Measurements from ENCODE around the gene CCT6A. TPM values are rescaled to one million over a fixed set of nuclear protein-coding genes. Genes with fewer than 3 reads are reported as not detected.

Gene CCT6A
- total and polyA plus RNA-seq, 9 of the 15 experiments (the other 6 are each of a cell fraction or from before 2014, with no cell fraction given), result 244 to 708 (median 387) TPM

GRCh38 chr7:56051339-56052191 is at the start of gene CCT6A, which contains the start of gene PSPH (continued):
- TF ChIP-seq SIRT6 (IDR thresholded peaks at IDR 0.05; ENCODE audit: low read depth, low read length) (no peak), TEAD4 (IDR thresholded peaks at IDR 0.05; ENCODE audit: low read length) (peak; percentile 53), TEAD4 (CRISPR knock-in tag; IDR thresholded peaks at IDR 0.05; ENCODE audit: borderline replicate concordance) (peak; percentile 85), ZBTB49 (CRISPR knock-in tag; IDR thresholded peaks at IDR 0.05; ENCODE audit: borderline replicate concordance) (no peak), ASH1L (IDR thresholded peaks at IDR 0.05; ENCODE audit: borderline replicate concordance, low read depth, partially characterized antibody) (peak; percentile 69), ZNF561 (CRISPR knock-in tag; conservative IDR thresholded peaks at IDR 0.05) (no peak), HMGN3 (IDR thresholded peaks at IDR 0.05; ENCODE audit: borderline replicate concordance, extremely low read depth, insufficient read length, low read depth, low read length) (peak; percentile 88), NR1H2 (CRISPR knock-in tag; IDR thresholded peaks at IDR 0.05) (no peak), ZNF174 (CRISPR knock-in tag; IDR thresholded peaks at IDR 0.05) (no peak), FOXK2 (conservative IDR thresholded peaks at IDR 0.05 in 1 of 2, IDR thresholded peaks at IDR 0.05 in 1 of 2; ENCODE audit: low read depth in 2 of 2) (peak in 1 of 2 experiments; percentile 23; a peak in 1 of 4 replicates), POLR2H (tag; IDR thresholded peaks at IDR 0.05; ENCODE audit: low read depth) (peak; percentile 90), ELF2 (CRISPR knock-in tag; IDR thresholded peaks at IDR 0.05) (no peak), MAFF (IDR thresholded peaks at IDR 0.05; ENCODE audit: low read length) (no peak), PTRF (tag; IDR thresholded peaks at IDR 0.05) (no peak), CAMTA2 (CRISPR knock-in tag; conservative IDR thresholded peaks at IDR 0.05) (no peak), TCF7L2 (IDR thresholded peaks at IDR 0.05; ENCODE audit: low read depth, low read length) (no peak), TCF15 (CRISPR knock-in tag; IDR thresholded peaks at IDR 0.05) (no peak), ZNF57 (CRISPR knock-in tag; IDR thresholded peaks at IDR 0.05) (no peak), PYGO2 (tag; IDR thresholded peaks at IDR 0.05) (no peak), TFAM (CRISPR knock-in tag; conservative IDR thresholded peaks at IDR 0.05) (no peak), ZNF3 (CRISPR knock-in tag; IDR thresholded peaks at IDR 0.05) (no peak), BHLHE40 (IDR thresholded peaks at IDR 0.05; ENCODE audit: low read length) (peak; percentile 62), ZNF589 (CRISPR knock-in tag; IDR thresholded peaks at IDR 0.05; ENCODE audit: low read depth) (peak; percentile 46; the same call in 1 of the 2 replicates), NCOA4 (IDR thresholded peaks at IDR 0.05; ENCODE audit: partially characterized antibody) (no peak), CREB5 (CRISPR knock-in tag; IDR thresholded peaks at IDR 0.05) (no peak), DPF2 (IDR thresholded peaks at IDR 0.05) (peak; percentile 61; the same call in 1 of the 2 replicates)
